ENCODE results near the gene FGF19. TPM values are rescaled to one million over a fixed set of nuclear protein-coding genes. Genes with fewer than 3 reads are reported as not detected.

Gene FGF19
- total RNA-seq, 4 donors from 2014 or later, result not detected

GRCh38 chr11:69654001-69654659 lies 49.7 kb downstream of the FGF19 start:
- Histone ChIP-seq H3K4me1 (peaks cover 13 to 47% (median 15%) of the 10 kb centered on the region in 3 donors), H3K27ac (peak overlapping the region in 2 of 4 donors; percentile 39 to 40), H3K9me3 (no peaks in the 10 kb centered on the region), H3K36me3 (peaks cover 0 to 54% (median 30%) of the 10 kb centered on the region in 3 donors), H3K27me3 (no peaks in the 10 kb centered on the region), H3K4me3 (no peak overlapping the region)
- no peak for DNase-seq
- 94% methylated on average over 6 of the region's 38 CpGs; no CpG with 5 or more reads in 1 of the 2 donors for WGBS, 2 donors
- intact Hi-C loops (cut with DNase I), result no loop called here
- no peak for TF ChIP-seq CTCF (IDR thresholded peaks at IDR 0.05)
- TF ChIP-seq POLR2A (IDR thresholded peaks at IDR 0.05), result no peak

- intact Hi-C loops (cut with DNase I), result no loop called here
- 87 to 91% methylated on average over 21 to 23 of the region's 23 CpGs for WGBS, 2 donors
- Histone ChIP-seq H3K9me3 (no peaks in the 10 kb centered on the region), H3K4me3 (no peak overlapping the region), H3K27me3 (no peaks in the 10 kb centered on the region), H3K36me3 (peaks cover 0 to 61% (median 30%) of the 10 kb centered on the region in 3 donors), H3K27ac (no peak overlapping the region), H3K4me1 (peaks cover 13 to 50% (median 15%) of the 10 kb centered on the region in 3 donors)
- DNase-seq, result no peak
- TF ChIP-seq POLR2A (IDR thresholded peaks at IDR 0.05) (no peak), CTCF (IDR thresholded peaks at IDR 0.05) (no peak)
These were observed 50.3 kb downstream of the FGF19 start for GRCh38 chr11:69653406-69653960.

GRCh38 chr11:69652999-69653398 lies 50.8 kb downstream of the FGF19 start:
- no peak overlapping the region for H3K4me3 ChIP-seq
- H3K36me3 ChIP-seq, result peaks cover 0 to 65% (median 30%) of the 10 kb centered on the region in 3 donors
- no peak for TF ChIP-seq POLR2A (IDR thresholded peaks at IDR 0.05)
- TF ChIP-seq CTCF (IDR thresholded peaks at IDR 0.05), result no peak
- DNase-seq, result no peak
- 73 to 74% methylated on average over 11 of the region's 11 CpGs for WGBS, 2 donors
- H3K27ac ChIP-seq, result no peak overlapping the region
- peaks cover 13 to 47% (median 15%) of the 10 kb centered on the region in 3 donors for H3K4me1 ChIP-seq
- intact Hi-C loops (cut with DNase I), result no loop called here
- H3K9me3 ChIP-seq, result no peaks in the 10 kb centered on the region
- H3K27me3 ChIP-seq, result no peaks in the 10 kb centered on the region

- H3K27ac ChIP-seq, result no peak overlapping the region
- H3K27me3 ChIP-seq, result no peaks in the 10 kb centered on the region
- DNase-seq, result no peak
- no peak overlapping the region for H3K4me3 ChIP-seq
- H3K9me3 ChIP-seq, result no peaks in the 10 kb centered on the region
- TF ChIP-seq POLR2A (IDR thresholded peaks at IDR 0.05), result no peak
- TF ChIP-seq CTCF (IDR thresholded peaks at IDR 0.05), result no peak
- 85% methylated on average over 15 of the region's 15 CpGs for WGBS, 2 donors
- intact Hi-C loops (cut with DNase I), result no loop called here
- H3K36me3 ChIP-seq, result peaks cover 0 to 75% (median 30%) of the 10 kb centered on the region in 3 donors
- H3K4me1 ChIP-seq, result peaks cover 13 to 44% (median 15%) of the 10 kb centered on the region in 3 donors
These were observed 51.8 kb downstream of the FGF19 start for GRCh38 chr11:69651834-69652620.
